Effector memory CD4-positive, alpha-beta T cell (primary cell): Measurements from ENCODE around the gene ST3GAL5.

Source experiments
- DNase-seq, 3 donors: peaks; one replicate each; pipeline ENCODE4 v3.0.0-alpha.2; 2020
- H3K27ac ChIP-seq: 2 replicates; pipeline ENCODE4 v1.7.0; 2013; ENCODE audit warnings: mild to moderate bottlenecking, low read length, moderate library complexity; ENCODE audit not compliant: insufficient read depth, poor library complexity, severe bottlenecking
- H3K27me3 ChIP-seq: replicated peaks from 2 replicates; pipeline ENCODE4 v1.7.0; 2013; ENCODE audit warnings: mild to moderate bottlenecking, low read length; ENCODE audit not compliant: insufficient read depth, control insufficient read depth, poor library complexity, severe bottlenecking
- H3K36me3 ChIP-seq: 2 replicates; pipeline ENCODE4 v1.7.0; 2013; ENCODE audit warnings: mild to moderate bottlenecking, low read length, moderate library complexity; ENCODE audit not compliant: control insufficient read depth, insufficient read depth
- H3K4me1 ChIP-seq: 2 replicates; pipeline ENCODE4 v1.7.0; 2013; ENCODE audit warnings: low read length, mild to moderate bottlenecking; ENCODE audit not compliant: control insufficient read depth, insufficient read depth, poor library complexity, severe bottlenecking
- H3K4me3 ChIP-seq: 2 replicates; pipeline ENCODE4 v1.7.0; 2013; ENCODE audit warnings: low read length, low read depth, mild to moderate bottlenecking; ENCODE audit not compliant: insufficient read depth, poor library complexity, severe bottlenecking
- H3K9me3 ChIP-seq: 2 replicates; pipeline ENCODE4 v1.7.0; 2013; ENCODE audit warnings: mild to moderate bottlenecking, low read length, moderate library complexity; ENCODE audit not compliant: control insufficient read depth

The ST3GAL5 gene

GRCh38 chr2:85826990-85827878, 61.6 kb downstream of the ST3GAL5 start:
- Histone ChIP-seq H3K36me3 (no peaks in the 10 kb centered on the region), H3K27ac (no peak overlapping the region), H3K27me3 (no peaks in the 10 kb centered on the region), H3K4me3 (no peak overlapping the region), H3K4me1 (peaks cover 5% of the 10 kb centered on the region), H3K9me3 (no peaks in the 10 kb centered on the region)
- DNase-seq = peak; percentile 64 to 71 (median 69)

GRCh38 chr2:85823951-85824350, 64.8 kb downstream of the ST3GAL5 start:
- no peak overlapping the region for H3K4me3 ChIP-seq
- DNase-seq = no peak
- no peaks in the 10 kb centered on the region for H3K36me3 ChIP-seq
- H3K27me3 ChIP-seq = no peaks in the 10 kb centered on the region
- peaks cover 5% of the 10 kb centered on the region for H3K4me1 ChIP-seq
- no peak overlapping the region for H3K27ac ChIP-seq
- H3K9me3 ChIP-seq = no peaks in the 10 kb centered on the region

GRCh38 chr2:85822766-85823165, 66.0 kb downstream of the ST3GAL5 start:
- no peaks in the 10 kb centered on the region for H3K9me3 ChIP-seq

GRCh38 chr2:85819811-85820510, 68.8 kb downstream of the ST3GAL5 start:
- H3K36me3 ChIP-seq = no peaks in the 10 kb centered on the region
- DNase-seq = no peak
- no peaks in the 10 kb centered on the region for H3K27me3 ChIP-seq
- no peak overlapping the region for H3K27ac ChIP-seq
- H3K4me3 ChIP-seq = no peak overlapping the region
- H3K4me1 ChIP-seq = no peaks in the 10 kb centered on the region
- H3K9me3 ChIP-seq = no peaks in the 10 kb centered on the region

More at GRCh38 chr2:85822766-85823165, 66.0 kb downstream of the ST3GAL5 start:
- Histone ChIP-seq H3K4me1 (peaks cover 5% of the 10 kb centered on the region), H3K36me3 (no peaks in the 10 kb centered on the region), H3K27ac (no peak overlapping the region), H3K4me3 (no peak overlapping the region), H3K27me3 (no peaks in the 10 kb centered on the region)
- no peak for DNase-seq

GRCh38 chr2:85814802-85815550, 73.8 kb downstream of the ST3GAL5 start:
- H3K4me3 ChIP-seq = no peak overlapping the region
- peaks cover 5% of the 10 kb centered on the region for H3K27me3 ChIP-seq
- H3K4me1 ChIP-seq = no peaks in the 10 kb centered on the region
- H3K27ac ChIP-seq = no peak overlapping the region
- H3K36me3 ChIP-seq = no peaks in the 10 kb centered on the region
- no peaks in the 10 kb centered on the region for H3K9me3 ChIP-seq
- no peak for DNase-seq

GRCh38 chr2:85813982-85814801, 74.6 kb downstream of the ST3GAL5 start:
- H3K4me3 ChIP-seq = no peak overlapping the region
- DNase-seq = peak; percentile 45 to 63 (median 52)
- no peaks in the 10 kb centered on the region for H3K4me1 ChIP-seq
- no peaks in the 10 kb centered on the region for H3K9me3 ChIP-seq
- no peak overlapping the region for H3K27ac ChIP-seq
- H3K27me3 ChIP-seq = peaks cover 5% of the 10 kb centered on the region
- H3K36me3 ChIP-seq = no peaks in the 10 kb centered on the region

- Histone ChIP-seq H3K4me3 (no peak overlapping the region), H3K9me3 (no peaks in the 10 kb centered on the region), H3K27ac (no peak overlapping the region), H3K27me3 (peaks cover 5% of the 10 kb centered on the region), H3K4me1 (no peaks in the 10 kb centered on the region), H3K36me3 (no peaks in the 10 kb centered on the region)
- no peak for DNase-seq
Observed at GRCh38 chr2:85813211-85813981, 75.4 kb downstream of the ST3GAL5 start.

- no peak for DNase-seq
- Histone ChIP-seq H3K4me1 (no peaks in the 10 kb centered on the region), H3K27me3 (peaks cover 5% of the 10 kb centered on the region), H3K27ac (no peak overlapping the region), H3K9me3 (no peaks in the 10 kb centered on the region), H3K36me3 (no peaks in the 10 kb centered on the region), H3K4me3 (no peak overlapping the region)
Observed at GRCh38 chr2:85812094-85812735, 76.6 kb downstream of the ST3GAL5 start.
